BE2C (cell line): ENCODE measurements around the gene SCGB1C2.

Source experiments
- DNase-seq: peaks from one replicate; pipeline ENCODE4 v3.0.0-alpha.2; 2020
- H3K27me3 ChIP-seq: fragments of 250-450 bp; sonication (Bioruptor Pico); 2 replicates; pipeline ENCODE4 v1.5.1; 2020; ENCODE audit warnings: mild to moderate bottlenecking
- H3K36me3 ChIP-seq: fragments of 250-450 bp; sonication (Bioruptor Pico); 2 replicates; pipeline ENCODE4 v1.5.1; 2020; ENCODE audit warnings: mild to moderate bottlenecking
- H3K4me1 ChIP-seq: fragments of 250-450 bp; sonication (Bioruptor Pico); 2 replicates; pipeline ENCODE4 v1.5.1; 2020
- H3K4me3 ChIP-seq: 2 replicates; pipeline ENCODE4 v1.5.1; 2011; ENCODE audit warnings: low read depth, low read length
- H3K9me3 ChIP-seq: fragments of 250-450 bp; sonication (Bioruptor Pico); 2 replicates; pipeline ENCODE4 v1.5.1; 2020
- CTCF ChIP-seq: IDR thresholded peaks from 2 replicates; pipeline ENCODE4 v1.5.1; 2012; ENCODE audit warnings: mild to moderate bottlenecking, low read depth, low read length

SCGB1C2 gene

GRCh38 chr17:182050-182751, 44.8 kb downstream of the SCGB1C2 start:
- H3K27me3 ChIP-seq: peaks cover 30% of the 10 kb centered on the region
- no peak for TF ChIP-seq CTCF

GRCh38 chr17:183021-183420, 45.7 kb downstream of the SCGB1C2 start:
- Histone ChIP-seq H3K27me3 (peaks cover 30% of the 10 kb centered on the region), H3K4me1 (no peaks in the 10 kb centered on the region), H3K36me3 (no peaks in the 10 kb centered on the region), H3K4me3 (no peak overlapping the region), H3K9me3 (no peaks in the 10 kb centered on the region)
- no peak for DNase-seq
- no peak for TF ChIP-seq CTCF

More at GRCh38 chr17:182050-182751, 44.8 kb downstream of the SCGB1C2 start:
- DNase-seq: no peak
- peak overlapping the region; percentile 19; the same call in 1 of the 2 replicates for H3K4me3 ChIP-seq
- H3K4me1 ChIP-seq: no peaks in the 10 kb centered on the region
- H3K9me3 ChIP-seq: no peaks in the 10 kb centered on the region
- H3K36me3 ChIP-seq: no peaks in the 10 kb centered on the region

- no peak for TF ChIP-seq CTCF
- H3K27me3 ChIP-seq: peaks cover 18% of the 10 kb centered on the region
- no peaks in the 10 kb centered on the region for H3K9me3 ChIP-seq
- no peak for DNase-seq
- no peak overlapping the region for H3K4me3 ChIP-seq
- no peaks in the 10 kb centered on the region for H3K4me1 ChIP-seq
- H3K36me3 ChIP-seq: no peaks in the 10 kb centered on the region
Observed at GRCh38 chr17:185445-186138, 48.2 kb downstream of the SCGB1C2 start.

GRCh38 chr17:187130-187529, 49.8 kb downstream of the SCGB1C2 start:
- H3K36me3 ChIP-seq: no peaks in the 10 kb centered on the region
- H3K4me3 ChIP-seq: no peak overlapping the region
- H3K9me3 ChIP-seq: no peaks in the 10 kb centered on the region
- H3K27me3 ChIP-seq: peaks cover 5% of the 10 kb centered on the region
- no peak for DNase-seq
- no peaks in the 10 kb centered on the region for H3K4me1 ChIP-seq
- no peak for TF ChIP-seq CTCF
